Large intestine (tissue), 3 donors: ENCODE measurements around the gene PRKAB2. TPM values are rescaled to one million over a fixed set of nuclear protein-coding genes. Genes with fewer than 3 reads are reported as not detected.
"Not testable (repeated sequence)": the region's sequence is repeated elsewhere in the genome, so short reads cannot be mapped to it uniquely, and the experiment has no call there.

ENCODE experiments used
- DNase-seq, 2 donors: peaks; one replicate each; pipeline versions ENCODE4 v3.0.0 to v3.0.0-alpha.2; 2013
- H3K27ac ChIP-seq: one replicate; pipeline ENCODE4 v1.5.1; 2013; ENCODE audit warnings: low read length
- H3K27me3 ChIP-seq: 2 replicates; pipeline ENCODE4 v1.6.1; 2013; ENCODE audit warnings: low read length; ENCODE audit not compliant: control insufficient read depth, insufficient read depth
- H3K36me3 ChIP-seq: 2 replicates; pipeline ENCODE4 v1.6.1; 2013; ENCODE audit warnings: low read length; ENCODE audit not compliant: control insufficient read depth, insufficient read depth
- H3K4me1 ChIP-seq: one replicate; pipeline ENCODE4 v1.6.1; 2013; ENCODE audit warnings: low read length; ENCODE audit not compliant: control insufficient read depth, insufficient read depth
- H3K4me3 ChIP-seq: one replicate; pipeline ENCODE4 v1.5.1; 2013; ENCODE audit warnings: low read length
- H3K9me3 ChIP-seq: one replicate; pipeline ENCODE4 v1.6.1; 2013; ENCODE audit warnings: mild to moderate bottlenecking, low read depth, low read length, moderate library complexity; ENCODE audit not compliant: control insufficient read depth
- WGBS: methylation state at CpG from one replicate; pipeline ENCODE4 v1.1.5; 2013; ENCODE audit warnings: low lambda C conversion rate; ENCODE audit not compliant: insufficient coverage; 5-methylcytosine and 5-hydroxymethylcytosine counted together
- polyA plus RNA-seq: library from polyadenylated mRNA; unstranded; fragments of 120-200 nt; gene quantifications from one replicate; pipeline ENCODE4 v1.2.1, GENCODE V29; 2013

The PRKAB2 gene
- polyA plus RNA-seq, 1 donor, result 35.2 TPM

GRCh38 chr1:147177611-147178380 is 5.5 kb upstream of the PRKAB2 start:
- Histone ChIP-seq H3K27me3 (no peaks in the 10 kb centered on the region), H3K4me3 (no peak overlapping the region), H3K27ac (no peak overlapping the region), H3K9me3 (peaks cover 2% of the 10 kb centered on the region), H3K36me3 (peaks cover 2% of the 10 kb centered on the region), H3K4me1 (peaks cover 7% of the 10 kb centered on the region)
- WGBS, result no CpG with 5 or more reads among the region's 36 CpGs
- DNase-seq, result peak in 1 of 2 donors; percentile 27

DNA sequence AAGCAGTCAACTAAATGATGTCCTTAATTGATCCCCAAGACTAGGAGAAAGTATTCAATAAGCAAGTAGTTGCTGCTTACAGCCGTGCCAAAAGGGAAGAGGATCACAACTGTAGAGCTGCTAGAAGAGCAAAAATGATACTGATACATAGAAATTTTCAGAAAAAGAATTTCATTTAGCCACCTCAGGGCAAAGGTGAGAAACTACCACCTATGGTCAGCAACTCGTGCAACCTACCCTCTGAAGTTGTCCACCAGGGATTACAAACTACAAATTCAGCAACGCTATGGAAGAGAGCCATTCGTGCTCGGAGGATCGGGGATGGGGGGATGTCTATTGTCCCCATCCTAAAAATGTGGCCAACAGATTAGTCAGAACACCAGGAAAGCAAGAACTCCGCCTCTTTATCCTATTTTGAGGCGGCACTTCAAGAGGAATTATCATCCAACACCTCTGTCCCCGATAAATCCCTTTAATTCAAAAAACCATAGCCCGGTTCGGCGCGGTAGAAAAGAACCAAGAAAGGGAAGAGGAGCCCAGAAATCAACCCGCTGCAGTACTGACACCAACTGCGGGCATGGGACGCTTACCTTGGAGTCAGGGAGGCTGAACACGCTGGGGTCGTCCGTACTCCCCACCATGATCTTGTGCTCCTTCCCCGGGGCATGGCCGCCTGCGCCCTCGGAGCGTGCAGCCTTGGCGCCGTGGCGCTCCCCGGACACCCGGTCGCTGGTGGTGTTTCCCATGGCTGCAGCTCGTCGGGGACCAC is 687 bp downstream of the PRKAB2 start:
- WGBS, result 0% methylated on average over 1 of the region's 32 CpGs
- Histone ChIP-seq H3K4me1 (peaks cover 36% of the 10 kb centered on the region), H3K27ac (peak overlapping the region; percentile 99), H3K27me3 (no peaks in the 10 kb centered on the region), H3K9me3 (no peaks in the 10 kb centered on the region), H3K36me3 (peaks cover 3% of the 10 kb centered on the region), H3K4me3 (peak overlapping the region; percentile 98)
- DNase-seq, result peak in 1 of 2 donors; percentile 55

DNA sequence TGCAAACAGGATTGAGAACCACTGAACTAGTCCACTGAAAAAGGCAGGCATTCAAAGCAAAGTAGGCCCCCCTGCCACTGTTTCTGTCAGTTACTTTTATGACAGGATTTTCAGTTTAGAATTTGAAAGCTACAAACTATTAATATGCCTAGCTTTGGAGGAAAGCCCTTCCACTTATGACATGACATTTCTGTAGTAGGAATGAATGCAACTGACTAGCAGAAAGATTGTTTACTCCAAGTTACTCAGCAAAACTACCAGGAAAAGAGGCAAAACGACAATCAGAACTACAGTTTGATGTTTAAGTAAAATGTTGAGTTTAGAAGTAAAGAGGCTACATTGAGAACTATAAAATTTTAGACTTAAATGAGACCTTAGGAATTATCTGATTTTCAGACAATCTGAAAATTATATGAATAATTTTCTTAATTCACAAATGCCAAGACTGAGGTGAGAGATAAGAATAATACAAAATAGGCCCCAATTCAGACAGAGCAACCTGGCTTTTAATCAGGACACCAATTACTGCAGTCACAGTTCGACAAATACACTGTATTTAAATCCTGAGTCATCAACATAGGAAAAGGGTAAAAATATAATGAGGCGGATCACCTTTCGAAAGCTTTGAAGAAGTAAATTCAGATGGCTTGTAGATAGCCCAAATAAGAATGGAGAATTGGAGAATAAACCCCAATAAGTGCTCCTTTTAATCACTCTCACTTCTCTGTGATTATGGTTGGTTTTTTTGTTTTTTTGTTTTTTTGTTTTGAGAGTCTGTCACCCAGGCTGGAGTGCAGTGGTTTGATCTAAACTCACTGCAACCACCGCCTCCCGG is 2.2 kb downstream of the PRKAB2 start:
- Histone ChIP-seq H3K36me3 (peaks cover 14% of the 10 kb centered on the region), H3K27me3 (no peaks in the 10 kb centered on the region), H3K27ac (no peak overlapping the region), H3K4me1 (peaks cover 39% of the 10 kb centered on the region), H3K4me3 (no peak overlapping the region), H3K9me3 (no peaks in the 10 kb centered on the region)
- WGBS, result 76% methylated on average over 6 of the region's 6 CpGs
- DNase-seq, result no peak

DNA sequence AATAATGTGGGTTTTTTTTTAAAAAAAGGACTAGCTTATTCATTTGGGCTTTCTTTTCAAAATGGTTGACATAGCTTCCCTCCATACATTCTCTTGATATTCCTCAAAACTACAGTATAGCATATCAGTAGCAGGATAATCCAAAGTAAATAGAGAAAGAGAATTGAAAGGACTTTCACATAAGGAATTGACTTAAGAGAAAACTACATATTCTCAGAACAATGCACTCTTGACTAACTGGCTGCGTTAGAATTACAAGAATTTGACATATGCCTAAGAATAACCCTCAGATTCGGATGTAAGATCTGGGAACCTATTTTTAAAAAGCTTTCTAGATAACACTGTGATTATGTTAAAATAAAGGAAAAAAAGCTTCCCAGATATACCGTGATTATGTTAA is 3.1 kb downstream of the PRKAB2 start:
- 100% methylated on average over 1 of the region's 3 CpGs for WGBS
- Histone ChIP-seq H3K9me3 (no peaks in the 10 kb centered on the region), H3K36me3 (peaks cover 14% of the 10 kb centered on the region), H3K27me3 (no peaks in the 10 kb centered on the region), H3K27ac (peak overlapping the region; percentile 74), H3K4me1 (peaks cover 39% of the 10 kb centered on the region), H3K4me3 (no peak overlapping the region)
- DNase-seq, result peak in 1 of 2 donors; percentile 11

- no peak overlapping the region for H3K4me3 ChIP-seq
- peaks cover 36% of the 10 kb centered on the region for H3K4me1 ChIP-seq
- DNase-seq, result peak; percentile 85 to 96
Observed at GRCh38 chr1:147168626-147169058, 3.6 kb downstream of the PRKAB2 start.

GRCh38 chr1:147167365-147167764 is 4.9 kb downstream of the PRKAB2 start:
- no peaks in the 10 kb centered on the region for H3K27me3 ChIP-seq
- peak; percentile 48 to 80 for DNase-seq
- H3K4me3 ChIP-seq, result no peak overlapping the region
- no peaks in the 10 kb centered on the region for H3K9me3 ChIP-seq
- H3K27ac ChIP-seq, result peak overlapping the region; percentile 74
- peaks cover 32% of the 10 kb centered on the region for H3K4me1 ChIP-seq
- H3K36me3 ChIP-seq, result peaks cover 17% of the 10 kb centered on the region
- WGBS, result no CpG with 5 or more reads among the region's 1 CpG

More at GRCh38 chr1:147168626-147169058, 3.6 kb downstream of the PRKAB2 start:
- Histone ChIP-seq H3K36me3 (peaks cover 14% of the 10 kb centered on the region), H3K27ac (peak overlapping the region; percentile 74), H3K9me3 (no peaks in the 10 kb centered on the region), H3K27me3 (no peaks in the 10 kb centered on the region)
- WGBS, result no CpG with 5 or more reads among the region's 2 CpGs

- H3K4me1 ChIP-seq, result peaks cover 15% of the 10 kb centered on the region
- DNase-seq, result no peak
- H3K36me3 ChIP-seq, result peaks cover 58% of the 10 kb centered on the region
- no peaks in the 10 kb centered on the region for H3K27me3 ChIP-seq
- no peak overlapping the region for H3K4me3 ChIP-seq
- H3K27ac ChIP-seq, result no peak overlapping the region
- H3K9me3 ChIP-seq, result no peaks in the 10 kb centered on the region
- 100% methylated on average over 1 of the region's 1 CpG for WGBS
Observed at GRCh38 chr1:147163019-147163418, 9.3 kb downstream of the PRKAB2 start.

GRCh38 chr1:147162093-147162492 is 10.2 kb downstream of the PRKAB2 start:
- DNase-seq, result no peak
- peaks cover 67% of the 10 kb centered on the region for H3K36me3 ChIP-seq
- no peak overlapping the region for H3K27ac ChIP-seq
- H3K4me3 ChIP-seq, result no peak overlapping the region
- peaks cover 8% of the 10 kb centered on the region for H3K4me1 ChIP-seq
- no peaks in the 10 kb centered on the region for H3K27me3 ChIP-seq
- no peaks in the 10 kb centered on the region for H3K9me3 ChIP-seq

- 100% methylated on average over 1 of the region's 2 CpGs for WGBS
- not testable (repeated sequence) for DNase-seq, H3K4me3 ChIP-seq, H3K27ac ChIP-seq, H3K27me3 ChIP-seq, H3K4me1 ChIP-seq, H3K9me3 ChIP-seq
- H3K36me3 ChIP-seq, result peaks cover 60% of the 10 kb centered on the region
Observed at GRCh38 chr1:147157116-147157515, 15.2 kb downstream of the PRKAB2 start.

- H3K4me3 ChIP-seq, result no peak overlapping the region
- no peak for DNase-seq
- H3K27ac ChIP-seq, result no peak overlapping the region
- no peaks in the 10 kb centered on the region for H3K9me3 ChIP-seq
- peaks cover 55% of the 10 kb centered on the region for H3K36me3 ChIP-seq
- WGBS, result 100% methylated on average over 2 of the region's 3 CpGs
- no peaks in the 10 kb centered on the region for H3K27me3 ChIP-seq
- H3K4me1 ChIP-seq, result no peaks in the 10 kb centered on the region
Observed at GRCh38 chr1:147156642-147157041, 15.6 kb downstream of the PRKAB2 start.
